HG03103 (cell line): Measurements from ENCODE around the gene IGSF11.
"Not testable (repeated sequence)": the region's sequence is repeated elsewhere in the genome, so short reads cannot be mapped to it uniquely, and the experiment has no call there.

Source experiments
- ATAC-seq: cut with Tn5 transposase; IDR thresholded peaks from one replicate; pipeline ENCODE4 v1.9.1; 2021; ENCODE audit warnings: low read depth; ENCODE audit not compliant: unreplicated experiment

IGSF11 gene

GRCh38 chr3:119034256-119035013 lies at the start of gene IGSF11:
IGSF11 (minus strand) TSS chr3:119034846; CDS start chr3:119034582, 264 bp downstream.
- ATAC-seq: peak; percentile 94

- no peak for ATAC-seq
These were observed 45.7 kb upstream of the IGSF11 start for GRCh38 chr3:119080364-119080763.

GRCh38 chr3:119073258-119074001 lies 38.8 kb upstream of the IGSF11 start:
- ATAC-seq: no peak

- ATAC-seq: not testable (repeated sequence)
These were observed 37.8 kb upstream of the IGSF11 start for GRCh38 chr3:119072451-119072850.

GRCh38 chr3:119069725-119070124 lies 35.1 kb upstream of the IGSF11 start:
- ATAC-seq: no peak

GRCh38 chr3:119063471-119063870 lies 28.8 kb upstream of the IGSF11 start:
- no peak for ATAC-seq

GRCh38 chr3:119062892-119063291 lies 28.2 kb upstream of the IGSF11 start:
- no peak for ATAC-seq

- no peak for ATAC-seq
These were observed 9.9 kb upstream of the IGSF11 start for GRCh38 chr3:119044593-119044992.

- ATAC-seq: no peak
These were observed 7.5 kb upstream of the IGSF11 start for GRCh38 chr3:119042162-119042561.

- no peak for ATAC-seq
These were observed 334 bp upstream of the IGSF11 start for GRCh38 chr3:119035014-119035346.

GRCh38 chr3:119033393-119034255 lies 1.0 kb downstream of the IGSF11 start:
- no peak for ATAC-seq

- no peak for ATAC-seq
These were observed 9.4 kb downstream of the IGSF11 start for GRCh38 chr3:119025171-119025795.

- no peak for ATAC-seq
These were observed 14.7 kb downstream of the IGSF11 start for GRCh38 chr3:119019767-119020518.

- ATAC-seq: no peak
These were observed 15.8 kb downstream of the IGSF11 start for GRCh38 chr3:119018690-119019463.

GRCh38 chr3:119015942-119016341 lies 18.7 kb downstream of the IGSF11 start:
- no peak for ATAC-seq

- ATAC-seq: no peak
These were observed 20.7 kb downstream of the IGSF11 start for GRCh38 chr3:119013951-119014350.

- ATAC-seq: no peak
These were observed 23.1 kb downstream of the IGSF11 start for GRCh38 chr3:119011528-119011927.

- ATAC-seq: no peak
These were observed 37.5 kb downstream of the IGSF11 start for GRCh38 chr3:118997190-118997589.

GRCh38 chr3:118991775-118992174 lies 42.9 kb downstream of the IGSF11 start:
- ATAC-seq: no peak
